HEK293 (cell line): Measurements from ENCODE around the gene ASMTL.

Source experiments
- CTCF ChIA-PET: fragments of 350-600 bp; formaldehyde crosslinking; extraction: SDS; loops from one replicate; lab custom pipeline; 2021; ENCODE audit warnings: antibody characterized with exemption; lab: Yijun Ruan, JAX
- POLR2A ChIA-PET: fragments of 300-600 bp; formaldehyde crosslinking; extraction: SDS; loops from one replicate; lab custom pipeline; 2020; ENCODE audit warnings: antibody characterized with exemption, inconsistent platforms; lab: Yijun Ruan, JAX
- H3K27ac ChIP-seq: fragments of 200-500 bp; sonication (Bioruptor generic); 2 replicates; pipeline ENCODE4 v1.5.1; 2014; ENCODE audit warnings: low read depth, low read length, control low read depth, inconsistent platforms; ENCODE audit errors: extremely low read depth
- H3K36me3 ChIP-seq, 2 experiments: fragments of 200-500 bp in 1 of 2; sonication (Bioruptor generic) in 1 of 2; 1 replicate in 1 of 2; 2 replicates in 1 of 2; pipeline ENCODE4 v1.5.1; 2014 to 2017; ENCODE audit warnings: inconsistent platforms in 2 of 2, low read length in 2 of 2; ENCODE audit not compliant: control insufficient read depth in 2 of 2, insufficient read depth in 1 of 2
- H3K4me1 ChIP-seq: fragments of 200-500 bp; sonication (Bioruptor generic); 2 replicates; pipeline ENCODE4 v1.5.1; 2014; ENCODE audit warnings: mild to moderate bottlenecking, low read length, inconsistent platforms; ENCODE audit not compliant: control insufficient read depth, insufficient read depth
- H3K4me3 ChIP-seq: 2 replicates; pipeline ENCODE4 v1.5.1; 2011; ENCODE audit warnings: low read depth, mild to moderate bottlenecking, control low read depth, low read length, moderate library complexity
- H3K9me3 ChIP-seq: fragments of 200-500 bp; sonication (Bioruptor generic); 2 replicates; pipeline ENCODE4 v1.5.1; 2014; ENCODE audit warnings: low read depth, low read length, inconsistent platforms; ENCODE audit not compliant: control insufficient read depth, insufficient read depth
- PRDM6 ChIP-seq: fragments of 450-650 bp; formaldehyde crosslinking; IDR thresholded peaks from 2 replicates; pipeline ENCODE4 v1.5.1; 2017; ENCODE audit warnings: missing biosample characterization, missing genetic modification characterization
- SALL2 ChIP-seq: fragments of 450-650 bp; formaldehyde crosslinking; IDR thresholded peaks from 2 replicates; pipeline ENCODE4 v1.5.0; 2017; ENCODE audit warnings: missing biosample characterization, mild to moderate bottlenecking, missing genetic modification characterization, borderline replicate concordance
- TCF7L2 ChIP-seq: IDR thresholded peaks from 2 replicates; pipeline ENCODE4 v1.6.1; 2011; ENCODE audit warnings: low read depth, mild to moderate bottlenecking, inconsistent platforms, low read length, moderate library complexity, borderline replicate concordance
- ZBTB1 ChIP-seq: fragments of 450-650 bp; formaldehyde crosslinking; IDR thresholded peaks from 2 replicates; pipeline ENCODE4 v1.5.1; 2016; ENCODE audit warnings: missing biosample characterization, missing genetic modification characterization
- ZBTB21 ChIP-seq: fragments of 450-650 bp; formaldehyde crosslinking; IDR thresholded peaks from 2 replicates; pipeline ENCODE4 v1.5.1; 2017; ENCODE audit warnings: missing biosample characterization, missing genetic modification characterization
- ZNF174 ChIP-seq: fragments of 450-650 bp; formaldehyde crosslinking; IDR thresholded peaks from 2 replicates; pipeline ENCODE4 v1.5.0; 2017; ENCODE audit warnings: missing biosample characterization, mild to moderate bottlenecking, missing genetic modification characterization
- ZNF211 ChIP-seq: fragments of 450-650 bp; formaldehyde crosslinking; IDR thresholded peaks from 2 replicates; pipeline ENCODE4 v1.5.1; 2016; ENCODE audit warnings: low read depth, missing biosample characterization, missing genetic modification characterization
- ZNF521 ChIP-seq: fragments of 450-650 bp; formaldehyde crosslinking; IDR thresholded peaks from 2 replicates; pipeline ENCODE4 v1.5.1; 2017; ENCODE audit warnings: missing biosample characterization, mild to moderate bottlenecking, missing genetic modification characterization
- ZNF549 ChIP-seq: fragments of 450-650 bp; IDR thresholded peaks from 2 replicates; pipeline ENCODE4 v1.5.1; 2018; ENCODE audit warnings: missing biosample characterization, missing genetic modification characterization, mild to moderate bottlenecking, inconsistent platforms, moderate library complexity
- ZNF571 ChIP-seq: fragments of 450-650 bp; formaldehyde crosslinking; IDR thresholded peaks from 2 replicates; pipeline ENCODE4 v1.5.0; 2017; ENCODE audit warnings: missing biosample characterization, missing genetic modification characterization
- ZNF677 ChIP-seq: fragments of 450-650 bp; IDR thresholded peaks from 2 replicates; pipeline ENCODE4 v1.5.0; 2018; ENCODE audit warnings: missing biosample characterization, mild to moderate bottlenecking, missing genetic modification characterization, moderate library complexity
- ZNF701 ChIP-seq: fragments of 450-650 bp; formaldehyde crosslinking; IDR thresholded peaks from 2 replicates; pipeline ENCODE4 v1.5.1; 2016; ENCODE audit warnings: missing biosample characterization, missing genetic modification characterization
- ZNF785 ChIP-seq: fragments of 450-650 bp; formaldehyde crosslinking; IDR thresholded peaks from 2 replicates; pipeline ENCODE4 v1.5.1; 2016; ENCODE audit warnings: missing biosample characterization, missing genetic modification characterization
- ZNF830 ChIP-seq: fragments of 450-650 bp; IDR thresholded peaks from 2 replicates; pipeline ENCODE4 v1.5.0; 2018; ENCODE audit warnings: missing biosample characterization, missing genetic modification characterization, low read depth, mild to moderate bottlenecking, moderate library complexity
- TF ChIP-seq, protein P1 (sequence below): fragments of 450-650 bp; formaldehyde crosslinking; IDR thresholded peaks from 2 replicates; pipeline ENCODE4 v1.5.1; 2016; ENCODE audit warnings: missing biosample characterization, missing genetic modification characterization
- TF ChIP-seq, protein P2 (sequence below): fragments of 450-650 bp; formaldehyde crosslinking; conservative IDR thresholded peaks from 2 replicates; pipeline ENCODE4 v1.5.1; 2016; ENCODE audit warnings: low read depth, missing biosample characterization, missing genetic modification characterization

ASMTL gene

GRCh38 chrX:1449823-1450149 lies 2.9 kb downstream of the ASMTL start:
- H3K4me3 ChIP-seq, result no peak overlapping the region
- CTCF ChIA-PET, result no interaction called here
- TF ChIP-seq ZBTB21 (tag by site-specific recombination) (no peak), TCF7L2 (no peak), ZNF571 (tag by site-specific recombination) (no peak), ZNF785 (tag by site-specific recombination) (no peak), ZNF701 (tag by site-specific recombination) (no peak), ZNF521 (tag by site-specific recombination) (no peak), ZNF211 (tag by site-specific recombination) (no peak), ZNF677 (tag by site-specific recombination) (no peak), SALL2 (tag by site-specific recombination) (no peak), ZNF174 (tag by site-specific recombination) (no peak), ZNF549 (tag by site-specific recombination) (no peak), ZBTB1 (tag by site-specific recombination) (no peak), ZNF830 (tag by site-specific recombination) (no peak), PRDM6 (tag by site-specific recombination) (no peak)
- TF ChIP-seq, protein P1, sequence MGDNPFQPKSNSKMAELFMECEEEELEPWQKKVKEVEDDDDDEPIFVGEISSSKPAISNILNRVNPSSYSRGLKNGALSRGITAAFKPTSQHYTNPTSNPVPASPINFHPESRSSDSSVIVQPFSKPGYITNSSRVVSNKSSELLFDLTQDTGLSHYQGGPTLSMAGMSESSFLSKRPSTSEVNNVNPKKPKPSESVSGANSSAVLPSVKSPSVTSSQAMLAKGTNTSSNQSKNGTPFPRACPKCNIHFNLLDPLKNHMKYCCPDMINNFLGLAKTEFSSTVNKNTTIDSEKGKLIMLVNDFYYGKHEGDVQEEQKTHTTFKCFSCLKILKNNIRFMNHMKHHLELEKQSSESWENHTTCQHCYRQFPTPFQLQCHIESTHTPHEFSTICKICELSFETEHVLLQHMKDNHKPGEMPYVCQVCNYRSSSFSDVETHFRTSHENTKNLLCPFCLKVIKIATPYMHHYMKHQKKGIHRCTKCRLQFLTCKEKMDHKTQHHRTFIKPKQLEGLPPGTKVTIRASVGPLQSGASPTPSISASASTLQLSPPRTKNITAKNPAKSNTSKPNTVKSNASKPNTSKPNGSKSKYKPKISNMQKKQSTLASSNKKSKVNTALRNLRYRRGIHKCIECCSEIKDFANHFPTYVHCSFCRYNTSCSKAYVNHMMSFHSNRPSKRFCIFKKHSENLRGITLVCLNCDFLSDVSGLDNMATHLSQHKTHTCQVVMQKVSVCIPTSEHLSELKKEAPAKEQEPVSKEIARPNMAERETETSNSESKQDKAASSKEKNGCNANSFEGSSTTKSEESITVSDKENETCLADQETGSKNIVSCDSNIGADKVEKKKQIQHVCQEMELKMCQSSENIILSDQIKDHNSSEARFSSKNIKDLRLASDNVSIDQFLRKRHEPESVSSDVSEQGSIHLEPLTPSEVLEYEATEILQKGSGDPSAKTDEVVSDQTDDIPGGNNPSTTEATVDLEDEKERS (tag by site-specific recombination), result no peak
- TF ChIP-seq, protein P2, sequence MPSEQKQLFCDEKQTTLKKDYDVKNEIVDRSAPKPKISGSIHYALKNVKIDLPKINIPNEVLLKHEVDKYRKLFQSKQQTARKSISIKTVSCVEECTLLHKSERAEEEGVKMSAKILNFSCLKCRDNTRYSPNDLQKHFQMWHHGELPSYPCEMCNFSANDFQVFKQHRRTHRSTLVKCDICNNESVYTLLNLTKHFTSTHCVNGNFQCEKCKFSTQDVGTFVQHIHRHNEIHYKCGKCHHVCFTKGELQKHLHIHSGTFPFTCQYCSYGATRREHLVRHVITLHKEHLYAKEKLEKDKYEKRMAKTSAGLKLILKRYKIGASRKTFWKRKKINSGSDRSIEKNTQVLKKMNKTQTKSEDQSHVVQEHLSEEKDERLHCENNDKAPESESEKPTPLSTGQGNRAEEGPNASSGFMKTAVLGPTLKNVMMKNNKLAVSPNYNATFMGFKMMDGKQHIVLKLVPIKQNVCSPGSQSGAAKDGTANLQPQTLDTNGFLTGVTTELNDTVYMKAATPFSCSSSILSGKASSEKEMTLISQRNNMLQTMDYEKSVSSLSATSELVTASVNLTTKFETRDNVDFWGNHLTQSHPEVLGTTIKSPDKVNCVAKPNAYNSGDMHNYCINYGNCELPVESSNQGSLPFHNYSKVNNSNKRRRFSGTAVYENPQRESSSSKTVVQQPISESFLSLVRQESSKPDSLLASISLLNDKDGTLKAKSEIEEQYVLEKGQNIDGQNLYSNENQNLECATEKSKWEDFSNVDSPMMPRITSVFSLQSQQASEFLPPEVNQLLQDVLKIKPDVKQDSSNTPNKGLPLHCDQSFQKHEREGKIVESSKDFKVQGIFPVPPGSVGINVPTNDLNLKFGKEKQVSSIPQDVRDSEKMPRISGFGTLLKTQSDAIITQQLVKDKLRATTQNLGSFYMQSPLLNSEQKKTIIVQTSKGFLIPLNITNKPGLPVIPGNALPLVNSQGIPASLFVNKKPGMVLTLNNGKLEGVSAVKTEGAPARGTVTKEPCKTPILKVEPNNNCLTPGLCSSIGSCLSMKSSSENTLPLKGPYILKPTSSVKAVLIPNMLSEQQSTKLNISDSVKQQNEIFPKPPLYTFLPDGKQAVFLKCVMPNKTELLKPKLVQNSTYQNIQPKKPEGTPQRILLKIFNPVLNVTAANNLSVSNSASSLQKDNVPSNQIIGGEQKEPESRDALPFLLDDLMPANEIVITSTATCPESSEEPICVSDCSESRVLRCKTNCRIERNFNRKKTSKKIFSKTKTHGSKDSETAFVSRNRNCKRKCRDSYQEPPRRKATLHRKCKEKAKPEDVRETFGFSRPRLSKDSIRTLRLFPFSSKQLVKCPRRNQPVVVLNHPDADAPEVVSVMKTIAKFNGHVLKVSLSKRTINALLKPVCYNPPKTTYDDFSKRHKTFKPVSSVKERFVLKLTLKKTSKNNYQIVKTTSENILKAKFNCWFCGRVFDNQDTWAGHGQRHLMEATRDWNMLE (tag by site-specific recombination), result no peak
- TF ChIP-seq, all 188 proteins: peak for 0
- Histone ChIP-seq H3K9me3 (no peaks in the 10 kb centered on the region), H3K4me1 (no peaks in the 10 kb centered on the region), H3K27ac (no peak overlapping the region), H3K36me3 (peaks cover 0 to 14% of the 10 kb centered on the region in 2 experiments; a peak in 1 of 3 replicates)
- POLR2A ChIA-PET, result no interaction called here
